Left hindlimb (tissue), 1 donor: Measurements from ENCODE around the gene MUC5AC.
"Not testable (repeated sequence)": the region's sequence is repeated elsewhere in the genome, so short reads cannot be mapped to it uniquely, and the experiment has no call there.

Experiments used
- DNase-seq: peaks from one replicate; pipeline ENCODE4 v3.0.0-alpha.2; 2018

MUC5AC gene

DNA sequence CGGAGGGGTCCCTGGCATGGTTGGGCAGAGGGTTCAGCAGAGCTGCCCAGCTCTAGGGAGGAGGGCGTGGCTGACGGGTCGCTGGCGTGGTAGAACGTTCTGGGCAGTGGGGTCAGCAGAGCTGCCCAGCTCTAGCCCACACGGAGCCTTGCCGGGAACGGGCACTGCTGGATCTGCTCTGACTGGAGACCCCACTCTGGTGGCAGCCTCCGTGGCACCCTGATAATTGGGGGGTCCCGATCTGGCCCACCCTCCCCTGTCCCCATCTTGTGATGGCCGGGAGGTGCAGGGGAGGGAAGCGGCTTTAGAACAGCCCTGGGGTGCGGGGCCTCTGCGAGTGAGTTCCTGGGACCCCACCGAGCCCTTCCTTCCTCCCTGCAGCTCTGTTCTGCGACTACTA is 21.9 kb downstream of the MUC5AC start:
- DNase-seq, result no peak

DNA sequence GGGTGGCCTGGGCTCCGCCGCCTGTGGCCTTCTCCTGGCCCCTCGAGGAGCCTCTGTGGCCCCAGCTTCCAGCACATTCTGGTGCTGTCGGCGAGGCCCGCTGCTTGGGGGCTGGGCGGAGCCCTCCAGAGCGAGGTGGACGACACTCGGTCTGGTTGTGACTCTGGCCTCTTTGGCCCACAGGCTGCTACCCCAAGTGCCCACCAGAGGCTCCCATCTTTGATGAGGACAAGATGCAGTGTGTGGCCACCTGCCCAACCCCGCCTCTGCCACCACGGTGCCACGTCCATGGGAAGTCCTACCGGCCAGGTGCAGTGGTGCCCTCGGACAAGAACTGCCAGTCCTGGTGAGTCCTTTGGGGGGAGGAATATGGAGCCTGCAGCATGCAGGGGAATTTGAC is 22.4 kb downstream of the MUC5AC start:
- DNase-seq, result no peak

DNA sequence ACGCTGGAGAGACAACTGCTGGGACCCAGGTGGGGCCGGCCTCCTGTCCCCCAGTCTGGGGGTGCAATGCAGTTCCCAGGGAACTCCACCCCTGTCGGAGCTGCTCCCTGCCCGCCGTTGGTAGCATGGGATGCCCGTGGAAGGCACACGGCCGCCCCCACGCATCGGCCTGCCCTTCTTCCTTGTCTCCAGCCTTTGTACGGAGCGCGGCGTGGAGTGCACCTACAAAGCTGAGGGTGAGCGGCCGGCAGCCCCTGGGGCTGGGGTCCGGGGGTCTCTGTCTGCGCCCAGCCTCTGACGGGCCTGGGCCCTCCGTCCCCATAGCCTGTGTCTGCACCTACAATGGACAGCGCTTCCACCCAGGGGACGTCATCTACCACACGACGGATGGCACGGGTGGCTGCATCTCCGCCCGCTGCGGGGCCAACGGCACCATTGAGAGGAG is 23.2 kb downstream of the MUC5AC start:
- DNase-seq, result no peak

DNA sequence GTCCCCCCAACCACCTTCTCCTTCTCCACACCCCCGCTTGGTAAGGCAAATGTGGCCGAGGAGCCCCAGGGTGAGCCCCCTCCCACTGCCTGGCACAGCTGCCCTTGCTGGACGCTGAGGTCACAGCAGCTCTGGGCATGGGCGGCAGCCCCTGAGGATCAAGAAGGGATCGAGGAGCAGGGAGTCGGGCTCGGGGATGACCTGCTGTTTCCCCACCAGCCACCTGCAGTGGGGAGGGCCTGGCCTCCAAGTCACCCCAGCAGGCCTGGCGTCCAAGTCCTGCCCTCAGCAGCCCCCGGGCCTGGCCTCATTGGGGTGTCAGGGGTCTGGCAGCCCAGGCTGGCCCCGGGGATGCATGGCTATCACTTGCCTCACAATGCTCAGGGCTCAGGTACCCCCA is 23.7 kb downstream of the MUC5AC start:
- DNase-seq, result no peak

DNA sequence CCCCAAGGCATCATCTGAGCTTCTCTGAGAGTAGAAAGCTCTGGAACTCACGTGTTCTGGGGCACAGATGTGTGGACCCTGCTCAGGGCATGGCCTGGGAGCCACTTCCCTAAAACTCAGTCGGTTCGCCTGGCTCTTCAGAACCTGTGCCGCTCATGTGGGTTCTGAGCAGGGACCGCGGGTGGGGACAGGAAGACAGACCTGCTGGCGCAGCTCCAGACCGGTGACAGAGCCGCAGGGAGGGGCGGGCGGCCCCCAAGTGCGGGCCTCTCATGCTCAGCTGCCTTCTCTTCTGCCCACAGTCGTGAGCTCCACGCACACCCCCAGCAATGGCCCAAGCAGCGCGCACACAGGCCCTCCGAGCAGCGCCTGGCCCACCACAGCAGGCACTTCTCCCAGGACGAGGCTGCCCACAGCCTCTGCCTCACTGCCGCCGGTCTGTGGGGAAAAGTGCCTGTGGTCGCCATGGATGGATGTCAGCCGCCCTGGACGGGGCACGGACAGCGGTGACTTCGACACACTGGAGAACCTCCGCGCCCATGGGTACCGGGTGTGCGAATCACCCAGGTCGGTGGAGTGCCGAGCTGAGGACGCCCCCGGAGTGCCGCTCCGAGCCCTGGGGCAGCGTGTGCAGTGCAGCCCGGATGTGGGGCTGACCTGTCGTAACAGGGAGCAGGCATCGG is 24.2 kb downstream of the MUC5AC start:
- DNase-seq, result no peak

DNA sequence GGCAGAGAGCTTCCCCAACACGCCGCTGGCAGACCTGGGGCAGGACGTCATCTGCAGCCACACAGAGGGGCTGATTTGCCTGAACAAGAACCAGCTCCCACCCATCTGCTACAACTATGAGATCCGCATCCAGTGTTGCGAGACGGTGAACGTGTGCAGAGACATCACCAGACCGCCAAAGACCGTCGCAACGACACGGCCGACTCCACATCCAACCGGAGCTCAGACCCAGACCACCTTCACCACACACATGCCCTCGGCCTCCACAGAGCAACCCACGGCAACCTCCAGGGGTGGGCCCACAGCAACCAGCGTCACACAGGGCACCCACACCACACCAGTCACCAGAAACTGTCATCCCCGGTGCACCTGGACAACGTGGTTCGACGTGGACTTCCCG is 26.4 kb downstream of the MUC5AC start:
- DNase-seq, result not testable (repeated sequence)

DNA sequence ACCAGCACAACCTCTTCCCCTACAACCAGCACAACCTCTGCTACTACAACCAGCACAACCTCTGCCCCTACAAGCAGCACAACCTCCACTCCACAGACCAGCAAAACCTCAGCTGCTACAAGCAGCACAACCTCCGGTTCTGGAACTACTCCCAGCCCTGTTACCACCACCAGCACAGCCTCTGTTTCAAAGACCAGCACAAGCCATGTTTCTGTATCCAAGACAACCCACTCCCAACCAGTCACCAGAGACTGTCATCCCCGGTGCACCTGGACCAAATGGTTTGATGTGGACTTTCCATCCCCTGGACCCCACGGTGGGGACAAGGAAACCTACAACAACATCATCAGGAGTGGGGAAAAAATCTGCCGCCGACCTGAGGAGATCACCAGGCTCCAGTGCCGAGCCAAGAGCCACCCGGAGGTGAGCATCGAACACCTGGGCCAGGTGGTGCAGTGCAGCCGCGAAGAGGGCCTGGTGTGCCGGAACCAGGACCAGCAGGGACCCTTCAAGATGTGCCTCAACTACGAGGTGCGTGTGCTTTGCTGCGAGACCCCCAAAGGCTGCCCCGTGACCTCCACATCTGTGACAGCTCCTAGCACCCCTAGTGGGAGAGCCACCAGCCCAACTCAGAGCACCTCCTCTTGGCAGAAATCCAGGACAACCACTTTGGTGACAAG is 30.8 kb downstream of the MUC5AC start:
- not testable (repeated sequence) for DNase-seq

DNA sequence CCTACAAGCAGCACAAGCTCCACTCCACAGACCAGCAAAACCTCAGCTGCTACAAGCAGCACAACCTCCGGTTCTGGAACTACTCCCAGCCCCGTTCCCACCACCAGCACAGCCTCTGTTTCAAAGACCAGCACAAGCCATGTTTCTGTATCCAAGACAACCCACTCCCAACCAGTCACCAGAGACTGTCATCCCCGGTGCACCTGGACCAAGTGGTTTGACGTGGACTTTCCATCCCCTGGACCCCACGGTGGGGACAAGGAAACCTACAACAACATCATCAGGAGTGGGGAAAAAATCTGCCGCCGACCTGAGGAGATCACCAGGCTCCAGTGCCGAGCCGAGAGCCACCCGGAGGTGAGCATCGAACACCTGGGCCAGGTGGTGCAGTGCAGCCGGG is 32.1 kb downstream of the MUC5AC start:
- not testable (repeated sequence) for DNase-seq

DNA sequence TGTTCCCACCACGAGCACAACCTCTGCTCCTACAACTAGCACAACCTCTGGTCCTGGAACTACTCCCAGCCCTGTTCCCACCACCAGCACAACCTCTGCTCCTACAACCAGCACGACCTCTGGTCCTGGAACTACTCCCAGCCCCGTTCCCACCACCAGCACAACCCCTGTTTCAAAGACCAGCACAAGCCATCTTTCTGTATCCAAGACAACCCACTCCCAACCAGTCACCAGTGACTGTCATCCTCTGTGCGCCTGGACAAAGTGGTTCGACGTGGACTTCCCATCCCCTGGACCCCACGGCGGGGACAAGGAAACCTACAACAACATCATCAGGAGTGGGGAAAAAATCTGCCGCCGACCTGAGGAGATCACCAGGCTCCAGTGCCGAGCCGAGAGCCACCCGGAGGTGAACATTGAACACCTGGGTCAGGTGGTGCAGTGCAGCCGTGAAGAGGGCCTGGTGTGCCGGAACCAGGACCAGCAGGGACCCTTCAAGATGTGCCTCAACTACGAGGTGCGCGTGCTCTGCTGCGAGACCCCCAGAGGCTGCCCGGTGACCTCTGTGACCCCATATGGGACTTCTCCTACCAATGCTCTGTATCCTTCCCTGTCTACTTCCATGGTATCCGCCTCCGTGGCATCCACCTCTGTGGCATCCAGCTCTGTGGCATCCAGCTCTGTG is 34.2 kb downstream of the MUC5AC start:
- DNase-seq, result peak; percentile 23

DNA sequence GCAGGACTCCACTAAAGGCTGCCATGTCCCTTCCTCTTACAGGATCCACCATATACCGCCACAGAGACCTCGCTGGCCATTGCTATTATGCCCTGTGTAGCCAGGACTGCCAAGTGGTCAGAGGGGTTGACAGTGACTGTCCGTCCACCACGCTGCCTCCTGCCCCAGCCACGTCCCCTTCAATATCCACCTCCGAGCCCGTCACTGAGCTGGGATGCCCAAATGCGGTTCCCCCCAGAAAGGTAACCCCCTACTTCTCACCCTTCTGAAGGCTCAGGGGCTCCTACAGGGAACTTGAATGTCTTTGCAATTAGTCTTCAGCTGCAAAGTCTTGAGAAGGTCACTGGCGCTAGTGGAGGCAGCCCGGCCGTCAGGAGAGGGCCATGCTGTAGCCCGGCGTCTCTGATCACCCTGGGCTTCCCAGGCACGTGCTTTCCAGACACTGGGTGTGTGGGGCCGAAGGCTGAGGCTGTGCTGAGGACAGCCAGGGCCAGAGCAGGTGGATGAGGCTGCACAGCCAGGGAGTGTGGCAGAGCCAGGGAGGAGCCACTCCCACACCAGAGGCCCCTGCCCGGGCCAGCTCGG is 35.1 kb downstream of the MUC5AC start:
- DNase-seq, result peak; percentile 21

DNA sequence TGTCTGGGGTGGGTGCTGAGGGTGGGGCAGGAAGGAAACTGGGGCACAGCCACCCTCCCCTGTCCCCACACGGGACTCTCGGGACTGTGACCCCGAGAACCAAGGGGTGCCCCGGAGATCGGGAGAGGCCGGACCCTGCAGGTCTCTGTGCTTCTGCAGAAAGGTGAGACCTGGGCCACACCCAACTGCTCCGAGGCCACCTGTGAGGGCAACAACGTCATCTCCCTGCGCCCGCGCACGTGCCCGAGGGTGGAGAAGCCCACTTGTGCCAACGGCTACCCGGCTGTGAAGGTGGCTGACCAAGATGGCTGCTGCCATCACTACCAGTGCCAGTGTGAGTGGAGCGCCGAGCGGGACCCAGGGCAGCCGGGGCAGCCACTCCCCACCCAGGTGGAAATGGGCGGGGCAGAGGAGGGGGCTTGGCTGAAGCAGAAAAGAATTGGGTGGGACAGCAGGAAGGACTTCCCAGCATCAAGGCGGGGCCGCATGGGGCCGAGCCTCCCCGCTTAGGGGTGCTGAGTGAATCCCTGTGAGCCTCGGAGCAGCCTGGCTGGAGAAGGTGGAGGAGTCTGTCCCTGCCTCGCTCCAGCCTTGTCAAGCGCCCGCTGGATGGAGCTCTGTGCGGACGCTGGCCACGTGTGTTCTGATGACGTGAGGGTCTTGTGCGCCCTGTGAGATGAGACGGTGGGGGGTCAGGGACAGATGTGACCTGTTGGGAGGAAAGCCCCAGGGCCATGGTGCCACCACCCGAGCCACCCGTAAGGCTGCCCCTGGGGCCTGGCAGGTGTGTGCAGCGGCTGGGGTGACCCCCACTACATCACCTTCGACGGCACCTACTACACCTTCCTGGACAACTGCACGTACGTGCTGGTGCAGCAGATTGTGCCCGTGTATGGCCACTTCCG is 35.8 kb downstream of the MUC5AC start:
- DNase-seq, result peak; percentile 18

DNA sequence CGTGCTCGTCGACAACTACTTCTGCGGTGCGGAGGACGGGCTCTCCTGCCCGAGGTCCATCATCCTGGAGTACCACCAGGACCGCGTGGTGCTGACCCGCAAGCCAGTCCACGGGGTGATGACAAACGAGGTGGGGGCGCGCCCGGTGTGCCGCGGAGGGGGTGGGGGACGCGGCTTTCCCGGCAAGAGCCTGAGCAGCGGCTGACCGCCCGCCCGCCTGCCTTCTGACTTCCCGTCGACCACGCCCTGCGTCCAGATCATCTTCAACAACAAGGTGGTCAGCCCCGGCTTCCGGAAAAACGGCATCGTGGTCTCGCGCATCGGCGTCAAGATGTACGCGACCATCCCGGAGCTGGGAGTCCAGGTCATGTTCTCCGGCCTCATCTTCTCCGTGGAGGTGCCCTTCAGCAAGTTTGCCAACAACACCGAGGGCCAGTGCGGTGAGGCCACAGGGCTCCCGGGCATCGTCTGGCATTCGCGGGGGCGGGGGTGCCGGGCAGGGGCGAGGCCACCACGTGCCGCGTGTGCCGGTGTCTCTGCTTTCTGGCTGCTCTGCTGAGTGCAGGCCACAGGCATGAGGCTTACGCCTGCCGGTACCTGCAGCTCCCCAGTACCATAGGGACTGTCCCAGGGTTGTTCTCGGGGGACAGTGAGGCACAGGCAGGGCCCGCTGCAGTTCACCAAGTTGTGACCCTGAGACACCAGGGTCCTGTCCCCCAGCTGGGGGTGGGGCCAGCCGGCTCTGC is 36.7 kb downstream of the MUC5AC start:
- peak; percentile 21 for DNase-seq

DNA sequence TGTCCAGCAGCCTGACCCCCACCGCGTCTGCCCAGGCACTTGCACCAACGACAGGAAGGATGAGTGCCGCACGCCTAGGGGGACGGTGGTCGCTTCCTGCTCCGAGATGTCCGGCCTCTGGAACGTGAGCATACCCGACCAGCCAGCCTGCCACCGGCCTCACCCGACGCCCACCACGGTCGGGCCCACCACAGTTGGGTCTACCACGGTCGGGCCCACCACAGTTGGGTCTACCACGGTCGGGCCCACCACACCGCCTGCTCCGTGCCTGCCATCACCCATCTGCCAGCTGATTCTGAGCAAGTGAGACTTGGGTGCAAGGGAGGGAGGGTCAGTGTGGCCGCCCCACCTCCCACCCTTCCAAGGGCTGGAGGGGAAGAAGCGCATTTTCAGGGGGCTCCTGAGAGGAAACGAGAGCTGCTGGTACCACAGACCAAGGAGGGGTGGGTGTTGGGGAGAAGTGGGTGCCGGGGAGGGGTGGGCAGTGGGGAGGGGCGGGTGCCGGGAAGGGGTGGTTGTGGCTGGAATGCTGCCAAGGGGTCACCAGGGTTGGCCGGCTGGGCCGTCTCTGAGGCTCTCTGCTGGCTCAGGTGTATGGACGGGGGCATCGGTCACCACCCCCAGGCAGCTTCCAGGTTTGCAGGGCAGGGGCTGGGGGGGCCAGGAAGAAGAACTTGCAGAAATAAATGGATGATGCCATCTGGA is 37.4 kb downstream of the MUC5AC start:
- peak; percentile 17 for DNase-seq

DNA sequence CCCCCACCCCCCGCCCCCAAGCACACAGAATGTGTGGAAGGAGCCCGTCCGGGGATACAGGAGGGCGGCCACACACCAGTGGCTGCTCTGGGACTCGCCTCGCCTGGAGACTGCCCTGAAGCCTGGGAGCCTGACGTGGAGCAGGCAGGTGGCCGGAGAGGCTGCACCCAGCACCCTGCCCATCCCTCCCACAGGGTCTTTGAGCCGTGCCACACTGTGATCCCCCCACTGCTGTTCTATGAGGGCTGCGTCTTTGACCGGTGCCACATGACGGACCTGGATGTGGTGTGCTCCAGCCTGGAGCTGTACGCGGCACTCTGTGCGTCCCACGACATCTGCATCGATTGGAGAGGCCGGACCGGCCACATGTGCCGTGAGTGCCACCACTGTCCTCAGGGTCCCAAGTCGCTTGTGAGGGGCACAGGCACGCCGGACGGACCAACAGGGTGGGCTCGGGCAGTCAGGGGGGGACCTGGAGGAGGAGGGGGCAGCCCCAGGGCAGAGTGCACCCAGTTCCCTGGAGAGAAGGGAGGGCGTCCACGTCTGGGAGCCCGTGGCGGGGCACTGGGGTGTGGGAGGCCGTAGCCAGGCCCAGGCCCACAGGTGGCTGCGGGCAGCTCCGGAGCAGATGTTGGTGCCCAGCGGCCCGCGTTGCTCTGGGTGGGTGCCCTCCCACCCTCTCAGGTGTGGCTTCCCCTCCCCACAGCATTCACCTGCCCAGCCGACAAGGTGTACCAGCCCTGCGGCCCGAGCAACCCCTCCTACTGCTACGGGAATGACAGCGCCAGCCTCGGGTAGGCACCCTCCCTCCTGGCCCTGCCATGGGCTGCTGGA is 38.1 kb downstream of the MUC5AC start:
- no peak for DNase-seq

DNA sequence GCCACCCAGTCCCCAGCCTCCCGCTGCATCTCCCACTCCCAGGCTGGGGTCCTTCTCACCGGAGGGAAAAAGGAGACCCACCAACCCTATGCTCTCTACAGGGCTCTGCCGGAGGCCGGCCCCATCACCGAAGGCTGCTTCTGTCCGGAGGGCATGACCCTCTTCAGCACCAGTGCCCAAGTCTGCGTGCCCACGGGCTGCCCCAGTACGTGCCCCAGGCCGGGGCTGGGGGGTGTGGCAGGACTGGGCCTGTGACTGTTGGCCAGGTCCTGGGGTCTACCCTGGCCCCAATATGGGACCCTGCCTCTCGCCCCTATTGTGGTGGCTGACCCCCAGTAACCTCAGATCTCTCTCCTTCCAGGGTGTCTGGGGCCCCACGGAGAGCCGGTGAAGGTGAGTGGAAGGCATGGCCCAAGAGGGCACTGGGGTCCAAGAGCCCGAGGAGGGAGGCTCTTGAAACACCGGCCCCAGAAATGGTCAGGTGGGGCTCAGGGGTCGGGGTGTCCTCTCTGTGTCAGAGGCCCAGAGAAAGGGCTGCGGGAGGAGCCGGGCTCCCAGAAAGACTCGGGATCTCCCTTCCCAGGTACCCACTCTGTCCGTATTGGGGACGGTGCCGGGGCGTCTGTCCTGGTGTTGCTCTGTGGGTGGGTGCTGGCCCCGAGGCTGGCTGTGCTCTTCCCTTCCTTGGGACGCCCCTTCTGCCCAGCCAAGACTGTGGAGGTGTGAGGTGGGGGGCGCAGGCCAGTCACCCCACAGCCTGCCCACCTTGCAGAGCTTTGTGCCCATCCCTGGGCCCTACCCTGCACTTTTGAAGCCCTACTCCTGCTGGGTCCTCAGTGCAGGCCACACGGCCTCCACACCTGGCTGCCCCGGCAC is 39.0 kb downstream of the MUC5AC start:
- peak; percentile 18 for DNase-seq

DNA sequence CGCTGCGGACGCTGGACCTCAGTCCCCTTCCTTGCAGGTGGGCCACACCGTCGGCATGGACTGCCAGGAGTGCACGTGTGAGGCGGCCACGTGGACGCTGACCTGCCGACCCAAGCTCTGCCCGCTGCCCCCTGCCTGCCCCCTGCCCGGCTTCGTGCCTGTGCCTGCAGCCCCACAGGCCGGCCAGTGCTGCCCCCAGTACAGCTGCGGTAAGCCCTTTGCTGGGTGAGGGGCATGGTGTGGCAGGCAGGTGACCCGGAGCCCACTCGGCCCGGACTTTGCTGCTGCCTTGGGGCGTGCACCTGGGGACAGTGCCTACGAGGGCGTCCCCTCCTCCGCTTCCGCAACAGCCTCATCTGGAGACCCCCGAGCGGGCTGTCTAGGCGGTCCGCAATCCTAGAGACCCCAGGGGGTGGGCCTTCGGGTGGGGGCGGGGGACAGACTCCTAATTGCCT is 39.7 kb downstream of the MUC5AC start:
- peak; percentile 22 for DNase-seq

DNA sequence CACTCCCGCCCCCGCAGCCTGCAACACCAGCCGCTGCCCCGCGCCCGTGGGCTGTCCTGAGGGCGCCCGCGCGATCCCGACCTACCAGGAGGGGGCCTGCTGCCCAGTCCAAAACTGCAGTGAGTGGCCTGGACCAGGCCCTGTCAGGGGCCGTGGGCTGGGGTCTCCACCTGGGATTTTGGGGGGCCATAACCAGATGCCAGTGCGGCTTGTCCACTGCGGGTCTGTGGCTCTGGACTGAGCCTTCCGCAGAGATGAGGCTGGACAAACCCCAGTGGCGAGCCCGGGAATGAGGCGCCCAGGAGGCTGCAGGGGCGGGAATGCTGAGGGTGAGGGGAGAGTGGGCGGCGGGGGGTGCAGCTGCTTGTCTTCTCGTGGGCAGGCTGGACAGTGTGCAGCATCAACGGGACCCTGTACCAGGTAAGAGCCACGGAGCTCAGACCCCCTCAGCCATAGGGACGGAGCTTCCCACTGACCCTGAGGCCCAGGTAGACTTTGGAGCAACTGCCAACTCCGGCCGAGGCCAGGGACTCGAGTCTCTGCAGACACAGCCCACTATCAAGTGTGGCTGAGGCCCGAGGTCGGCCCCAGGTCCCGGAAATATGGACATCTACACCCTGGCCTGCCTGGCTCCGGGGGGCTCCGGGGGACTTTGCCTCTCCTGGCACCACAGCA is 40.3 kb downstream of the MUC5AC start:
- DNase-seq, result peak; percentile 26

DNA sequence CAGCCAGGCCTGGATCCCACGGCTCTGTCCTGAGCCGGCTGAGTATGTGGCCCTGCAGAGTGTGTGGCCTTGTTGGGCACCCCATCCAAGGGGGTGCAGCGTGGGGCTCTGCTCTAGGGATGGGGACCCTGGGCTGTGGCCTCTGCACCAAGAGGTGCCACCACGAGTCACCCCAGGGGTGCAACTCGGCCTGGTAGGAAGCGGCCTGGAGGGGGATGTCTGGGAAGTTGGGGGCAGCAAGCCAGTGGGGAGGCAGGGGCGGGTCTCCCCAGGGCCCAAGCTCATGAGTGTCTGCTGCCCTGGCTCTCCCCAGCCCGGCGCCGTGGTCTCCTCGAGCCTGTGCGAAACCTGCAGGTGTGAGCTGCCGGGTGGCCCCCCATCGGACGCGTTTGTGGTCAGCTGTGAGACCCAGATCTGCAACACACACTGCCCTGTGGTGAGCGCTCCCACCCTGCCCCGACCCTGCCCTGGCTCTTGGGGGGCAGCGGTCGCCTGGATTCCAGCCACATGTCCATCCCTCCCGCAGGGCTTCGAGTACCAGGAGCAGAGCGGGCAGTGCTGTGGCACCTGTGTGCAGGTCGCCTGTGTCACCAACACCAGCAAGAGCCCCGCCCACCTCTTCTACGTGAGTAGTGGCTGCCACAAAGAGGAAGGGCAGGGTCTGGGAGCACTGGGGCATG is 40.9 kb downstream of the MUC5AC start:
- DNase-seq, result peak; percentile 25
